ENCODE measurements around the gene AUTS2.

Gene AUTS2

GRCh38 chr7:69744026-69744425 is 145.8 kb downstream of the AUTS2 start:
- no peak for DNase-seq
- Histone ChIP-seq H3K27me3 (no peaks in the 10 kb centered on the region), H3K9me3 (no peaks in the 10 kb centered on the region), H3K4me1 (peaks cover 0 to 7% (median 0%) of the 10 kb centered on the region in 4 donors), H3K4me3 (no peak overlapping the region), H3K27ac (no peak overlapping the region), H3K36me3 (no peaks in the 10 kb centered on the region)
- no peak for TF ChIP-seq CTCF (IDR thresholded peaks at IDR 0.05)
- intact Hi-C loops (cut with DNase I; ENCODE audit: low total_unique reads): no loop called here

- TF ChIP-seq CTCF (IDR thresholded peaks at IDR 0.05): no peak
- Histone ChIP-seq H3K27ac (no peak overlapping the region), H3K4me1 (no peaks in the 10 kb centered on the region), H3K27me3 (no peaks in the 10 kb centered on the region), H3K36me3 (no peaks in the 10 kb centered on the region), H3K4me3 (no peak overlapping the region), H3K9me3 (no peaks in the 10 kb centered on the region)
- intact Hi-C loops (cut with DNase I; ENCODE audit: low total_unique reads): no loop called here
- no peak for DNase-seq
Measured at GRCh38 chr7:69746383-69746782, 148.1 kb downstream of the AUTS2 start.

GRCh38 chr7:69747144-69747543 is 148.9 kb downstream of the AUTS2 start:
- no peak for TF ChIP-seq CTCF (IDR thresholded peaks at IDR 0.05)

GRCh38 chr7:69748530-69748929 is 150.3 kb downstream of the AUTS2 start:
- Histone ChIP-seq H3K27me3 (no peaks in the 10 kb centered on the region), H3K36me3 (no peaks in the 10 kb centered on the region), H3K27ac (no peak overlapping the region), H3K4me1 (no peaks in the 10 kb centered on the region), H3K9me3 (no peaks in the 10 kb centered on the region), H3K4me3 (no peak overlapping the region)
- no peak for DNase-seq
- TF ChIP-seq CTCF (IDR thresholded peaks at IDR 0.05): no peak
- intact Hi-C loops (cut with DNase I; ENCODE audit: low total_unique reads): no loop called here

More at GRCh38 chr7:69747144-69747543, 148.9 kb downstream of the AUTS2 start:
- H3K36me3 ChIP-seq: no peaks in the 10 kb centered on the region
- H3K27me3 ChIP-seq: no peaks in the 10 kb centered on the region
- no peaks in the 10 kb centered on the region for H3K4me1 ChIP-seq
- H3K9me3 ChIP-seq: no peaks in the 10 kb centered on the region
- DNase-seq: no peak
- intact Hi-C loops (cut with DNase I; ENCODE audit: low total_unique reads): no loop called here
- H3K4me3 ChIP-seq: no peak overlapping the region
- no peak overlapping the region for H3K27ac ChIP-seq

GRCh38 chr7:69749372-69749979 is 151.2 kb downstream of the AUTS2 start:
- Histone ChIP-seq H3K4me1 (no peaks in the 10 kb centered on the region), H3K27me3 (no peaks in the 10 kb centered on the region), H3K4me3 (no peak overlapping the region), H3K9me3 (no peaks in the 10 kb centered on the region), H3K27ac (no peak overlapping the region), H3K36me3 (no peaks in the 10 kb centered on the region)
- intact Hi-C loops (cut with DNase I; ENCODE audit: low total_unique reads): no loop called here
- no peak for TF ChIP-seq CTCF (IDR thresholded peaks at IDR 0.05)
- no peak for DNase-seq

- no peak for TF ChIP-seq CTCF (IDR thresholded peaks at IDR 0.05)
- intact Hi-C loops (cut with DNase I; ENCODE audit: low total_unique reads): no loop called here
- no peaks in the 10 kb centered on the region for H3K36me3 ChIP-seq
- H3K27ac ChIP-seq: no peak overlapping the region
- no peak for DNase-seq
- H3K27me3 ChIP-seq: no peaks in the 10 kb centered on the region
- H3K4me1 ChIP-seq: no peaks in the 10 kb centered on the region
- no peak overlapping the region for H3K4me3 ChIP-seq
- no peaks in the 10 kb centered on the region for H3K9me3 ChIP-seq
Measured at GRCh38 chr7:69749994-69750393, 151.7 kb downstream of the AUTS2 start.
